NCI-H1436 (cell line): ENCODE data around the gene PODXL.
"Not testable (repeated sequence)": the region's sequence is repeated elsewhere in the genome, so short reads cannot be mapped to it uniquely, and the experiment has no call there.

Experiments used
- DNase-seq: peaks from one replicate; lab custom pipeline; 2025; lab: John Stamatoyannopoulos, UW

The PODXL gene

GRCh38 chr7:131511774-131512535, 44.5 kb downstream of the PODXL start:
- no peak for DNase-seq

- no peak for DNase-seq
Observed at GRCh38 chr7:131511071-131511470, 45.4 kb downstream of the PODXL start.

- no peak for DNase-seq
Observed at GRCh38 chr7:131509781-131510180, 46.6 kb downstream of the PODXL start.

DNA sequence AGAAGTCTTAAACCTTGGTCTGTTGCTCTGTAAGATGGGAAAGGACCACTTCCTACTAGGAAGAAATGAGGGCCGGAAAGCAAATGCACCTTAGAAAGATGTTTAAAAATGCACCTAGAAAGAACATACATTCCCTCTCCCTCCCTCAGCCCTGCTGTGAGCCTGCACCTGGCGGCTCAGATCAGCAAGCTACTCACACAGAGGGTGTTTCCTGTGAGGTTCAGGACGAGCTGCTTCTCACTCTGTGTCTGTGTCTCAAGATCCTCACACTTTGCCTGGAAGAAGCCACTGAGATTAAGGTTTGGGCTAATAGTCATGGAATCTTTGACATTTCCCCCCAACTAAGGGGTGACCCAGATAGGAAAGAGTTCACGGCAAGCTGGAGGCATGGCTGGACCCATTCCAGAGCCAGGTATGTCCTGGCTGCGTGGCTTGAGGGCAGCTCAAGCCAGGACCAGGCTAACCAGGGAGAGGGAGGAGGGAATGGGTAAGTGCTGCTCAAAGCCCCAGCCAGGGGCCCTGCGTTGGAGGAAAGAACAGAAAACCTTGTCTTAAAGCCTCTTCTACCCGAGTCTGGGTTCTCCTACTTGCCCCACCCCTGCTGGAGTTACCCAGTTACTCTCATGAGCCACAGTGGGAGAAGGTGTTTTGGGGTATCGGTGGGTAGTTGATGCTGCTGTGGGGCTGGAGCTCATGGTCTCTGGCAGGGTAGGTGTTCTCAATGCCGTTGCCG, 47.5 kb downstream of the PODXL start:
- DNase-seq = no peak

- peak; percentile 45 for DNase-seq
Observed at GRCh38 chr7:131507592-131508331, 48.7 kb downstream of the PODXL start.

- no peak for DNase-seq
Observed at GRCh38 chr7:131506597-131506996, 49.8 kb downstream of the PODXL start.

GRCh38 chr7:131505636-131506557, 50.5 kb downstream of the PODXL start:
- no peak for DNase-seq

DNA sequence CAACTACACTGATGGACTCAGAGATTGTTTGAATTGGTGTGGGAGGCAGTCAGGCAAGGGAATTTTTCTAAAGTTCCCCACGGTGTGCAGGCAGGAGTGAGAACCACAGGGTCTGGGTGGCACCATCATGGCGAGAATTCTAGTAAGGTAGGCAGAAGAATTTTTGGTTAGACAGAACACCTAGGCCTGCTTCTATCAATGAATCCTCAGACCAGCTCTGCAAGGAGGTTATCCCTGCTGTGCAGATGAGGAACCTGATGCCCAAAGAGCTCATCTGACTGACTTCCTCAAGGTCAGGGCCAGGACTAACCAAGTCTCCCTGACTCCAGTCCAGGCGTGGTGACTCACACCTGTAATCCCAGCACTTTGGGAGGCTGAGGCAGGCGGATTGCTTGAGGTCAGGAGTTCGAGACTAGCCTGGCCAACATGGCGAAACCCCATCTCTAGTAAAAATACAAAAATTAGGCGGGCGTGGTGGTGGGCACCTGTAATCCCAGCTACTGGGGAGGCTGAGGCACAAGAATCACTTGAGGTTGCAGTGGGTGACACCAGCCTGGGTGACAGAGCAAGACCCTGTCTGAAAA, 51.3 kb downstream of the PODXL start:
- not testable (repeated sequence) for DNase-seq

DNA sequence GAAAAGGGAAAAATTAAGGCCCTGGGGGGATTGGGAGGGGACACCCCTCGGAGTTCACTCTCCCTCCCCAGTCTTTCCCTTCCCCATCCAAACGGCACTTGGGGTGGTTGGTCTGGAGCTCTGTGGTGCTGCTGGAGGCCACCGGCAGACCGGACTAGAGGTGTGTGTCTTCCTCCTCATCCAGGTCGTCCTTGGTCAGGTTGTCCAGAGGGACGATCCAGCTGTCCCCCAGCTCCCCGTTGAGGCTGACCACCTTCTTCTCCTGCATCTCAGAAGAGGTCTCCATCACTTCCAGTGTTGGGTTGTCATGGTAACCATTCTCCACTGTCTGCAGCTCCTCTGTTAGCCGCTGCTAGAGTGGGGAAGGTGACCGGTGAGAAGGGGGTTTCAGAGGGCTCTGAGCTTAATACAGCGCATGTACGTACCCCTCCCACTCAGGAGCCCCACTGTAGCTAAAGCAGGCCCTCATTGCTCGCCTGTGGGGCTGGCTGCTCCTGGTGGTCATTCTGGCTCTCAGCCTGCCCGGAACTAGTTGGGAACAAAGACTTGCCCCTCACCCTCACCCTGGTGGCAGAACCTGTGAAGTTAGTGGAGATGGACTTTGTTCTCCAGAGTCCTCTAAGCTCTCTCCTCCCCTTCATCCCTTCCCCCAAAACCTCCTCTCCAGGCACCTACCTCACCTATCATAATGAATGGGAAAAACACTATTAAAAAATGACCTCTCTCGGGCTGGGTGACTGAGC, 52.1 kb downstream of the PODXL start:
- no peak for DNase-seq

DNA sequence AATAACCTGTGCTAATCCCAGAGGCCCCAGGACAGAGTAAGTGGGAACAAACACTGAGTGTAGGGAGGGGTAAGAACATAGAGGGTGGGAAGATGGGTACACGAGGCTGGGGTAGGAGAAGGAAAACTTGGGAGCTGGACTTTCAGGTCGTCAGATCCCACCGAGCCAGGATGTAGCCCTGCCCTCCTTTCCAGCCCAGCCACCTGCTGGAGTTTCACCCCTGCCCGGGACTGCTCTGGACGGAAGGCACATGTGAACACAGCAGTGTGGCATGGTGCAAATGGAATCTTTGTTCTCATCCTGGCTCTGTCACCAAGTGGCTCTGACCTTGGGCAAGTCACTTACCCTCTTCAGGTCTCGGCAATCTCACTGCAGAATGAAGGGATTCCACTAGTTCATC, 52.8 kb downstream of the PODXL start:
- DNase-seq = no peak

DNA sequence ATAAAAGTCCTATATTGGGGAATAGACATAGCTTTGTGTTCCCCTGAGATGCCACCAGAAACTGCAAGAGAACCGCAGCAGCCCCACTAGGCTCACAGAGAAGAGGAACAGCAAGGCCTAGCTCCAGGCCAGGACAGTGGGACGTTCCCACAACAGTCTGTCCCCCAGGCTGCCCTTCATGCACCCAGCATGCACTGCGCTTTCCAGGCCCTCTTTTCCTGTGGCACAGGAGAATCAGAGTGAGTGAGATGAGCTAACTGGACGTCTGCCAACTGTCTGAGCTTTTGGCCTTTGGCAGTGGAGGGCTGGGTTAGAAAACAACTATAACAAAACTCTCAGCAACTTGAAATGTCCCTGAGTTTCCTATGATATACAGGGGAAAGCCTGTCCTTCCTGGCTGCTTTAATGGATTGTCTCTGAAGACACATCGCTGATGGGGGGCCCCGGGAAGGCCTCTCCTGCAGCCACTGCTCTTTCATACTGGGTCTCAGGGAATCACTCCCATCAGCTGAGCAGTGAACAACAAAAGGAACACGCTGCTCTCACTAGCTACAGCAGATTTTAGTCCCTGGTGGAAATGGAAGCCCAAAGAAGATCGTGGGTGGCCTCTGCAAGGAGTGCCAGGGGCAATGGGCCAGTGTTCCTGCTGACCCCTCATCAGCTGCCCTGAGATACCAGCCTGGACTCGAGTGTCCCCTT, 53.5 kb downstream of the PODXL start:
- DNase-seq = no peak

DNA sequence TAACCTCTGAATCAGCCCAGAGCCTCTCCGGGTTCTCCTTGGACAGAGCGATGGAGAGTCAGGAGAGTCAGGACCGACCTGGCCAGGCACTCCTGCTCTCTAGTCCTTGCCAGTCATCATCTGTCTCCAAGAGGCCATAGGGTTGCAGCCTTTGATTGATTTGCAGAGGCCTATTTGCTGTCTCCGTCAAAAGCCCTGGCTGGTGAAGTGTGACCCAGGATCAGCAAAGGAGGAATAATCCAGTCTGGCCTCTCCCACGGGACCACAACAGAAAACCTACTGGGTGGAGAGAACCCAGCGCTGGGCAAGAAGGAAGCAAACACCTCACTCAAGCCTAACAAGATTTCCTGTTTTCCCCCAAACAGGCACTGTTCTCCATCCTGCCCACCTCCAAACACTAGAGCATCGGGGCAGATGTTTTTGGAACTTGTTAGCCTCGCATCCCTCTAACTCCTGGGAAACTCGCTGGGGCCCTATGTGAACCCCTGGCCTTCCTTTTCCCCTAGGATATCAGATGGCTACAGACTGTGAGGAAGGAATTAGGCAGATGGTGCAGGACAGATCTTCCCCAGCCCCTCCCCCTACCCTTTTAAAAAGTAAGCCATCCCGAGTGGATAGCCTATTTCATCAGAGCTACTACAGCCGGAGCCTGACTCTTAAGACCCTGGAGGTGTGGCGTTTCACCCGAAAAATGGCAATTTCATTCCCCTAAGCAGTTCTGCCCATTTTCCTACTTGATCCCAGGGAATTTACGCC, 54.3 kb downstream of the PODXL start:
- no peak for DNase-seq

GRCh38 chr7:131501422-131501821, 55.0 kb downstream of the PODXL start:
- no peak for DNase-seq

DNA sequence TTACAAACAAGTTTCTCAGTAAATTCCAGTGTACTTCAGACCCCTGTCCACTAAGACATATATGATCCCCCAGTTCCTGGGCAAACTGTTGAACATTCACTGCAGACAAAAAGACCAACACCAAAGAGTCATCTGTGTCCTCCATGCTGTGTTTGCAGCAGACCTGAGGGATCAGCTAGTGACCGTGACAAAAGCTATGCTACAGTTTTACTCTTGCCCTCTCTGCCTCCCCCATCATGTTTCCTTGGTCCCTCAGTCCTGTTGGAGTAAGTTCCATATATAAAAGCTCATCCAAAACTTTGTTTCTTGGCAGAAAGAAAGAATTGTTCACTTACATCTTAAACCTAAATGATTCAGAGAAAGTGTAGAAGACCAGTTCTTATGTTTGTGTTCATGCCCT, 56.1 kb downstream of the PODXL start:
- no peak for DNase-seq

DNA sequence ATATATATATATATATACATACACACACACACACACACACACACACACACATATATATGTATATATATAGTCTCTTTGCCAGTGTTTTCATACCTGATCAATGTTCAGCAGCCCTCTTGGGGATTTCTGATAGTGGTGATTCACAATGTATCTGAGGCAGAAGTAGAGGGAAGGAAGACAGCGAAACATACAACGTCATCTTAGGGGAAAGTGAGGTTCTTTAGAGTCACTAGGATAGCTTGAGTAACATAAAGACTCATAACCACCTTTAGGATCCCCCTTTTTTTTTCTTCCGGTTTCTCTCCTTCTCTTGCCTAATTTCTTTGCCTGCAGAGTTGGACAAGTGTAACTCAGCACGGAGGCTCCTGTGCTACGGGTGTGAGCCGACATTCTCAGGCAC, 56.6 kb downstream of the PODXL start:
- DNase-seq = no peak

DNA sequence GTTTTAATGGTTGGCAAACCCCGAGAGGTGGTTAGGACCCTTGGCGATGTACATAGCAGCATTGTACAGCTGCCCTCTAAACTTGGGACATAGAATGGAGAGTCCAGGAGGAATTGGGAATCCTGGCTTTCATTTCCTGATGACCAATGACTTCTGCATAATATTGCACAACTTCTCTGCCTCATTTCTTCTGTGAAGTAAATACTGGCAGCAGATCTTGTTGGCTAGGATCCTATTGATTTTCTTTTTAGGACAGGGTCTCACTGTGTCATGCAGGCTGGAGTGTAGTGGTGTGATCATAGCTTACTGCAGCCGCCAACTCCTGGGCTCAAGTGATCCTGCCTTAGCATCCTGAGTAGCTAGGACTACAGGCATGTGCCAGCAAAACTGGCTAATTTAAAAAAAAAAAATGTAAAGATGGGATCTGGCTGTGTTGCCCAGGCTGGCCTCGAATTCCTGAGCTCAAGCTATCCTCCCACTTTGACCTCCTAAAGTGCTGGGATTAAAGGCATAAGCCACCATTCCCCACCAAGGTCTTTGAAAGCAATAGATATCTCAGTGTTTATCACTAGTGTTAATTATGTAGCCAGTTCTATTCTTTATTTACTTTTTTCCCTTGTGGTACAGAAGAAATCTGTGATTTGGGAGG, 58.1 kb downstream of the PODXL start:
- DNase-seq = no peak

- no peak for DNase-seq
Observed at GRCh38 chr7:131497454-131497853, 59.0 kb downstream of the PODXL start.

GRCh38 chr7:131495669-131496498, 60.5 kb downstream of the PODXL start:
- no peak for DNase-seq
